Body of pancreas (tissue), 4 donors: Measurements from ENCODE around the gene SLC6A11. TPM values are rescaled to one million over a fixed set of nuclear protein-coding genes. Genes with fewer than 3 reads are reported as not detected.

Experiments used
- ATAC-seq: fragments of 150-250 bp; one replicate; pipeline ENCODE4 v1.9.1; 2016
- DNase-seq, 4 donors: peaks; one replicate each; pipeline ENCODE4 v3.0.0-alpha.2; 2019
- H3K27ac ChIP-seq, 4 donors: fragments of 200-600 bp; sonication (generic); 1 replicate in 3 of 4; 2 replicates in 1 of 4; pipeline versions ENCODE4 v1.5.1 to v1.6.1; 2016 to 2019; ENCODE audit warnings: mild to moderate bottlenecking in 1 of 4, mixed read lengths in 1 of 4, moderate library complexity in 1 of 4
- H3K27me3 ChIP-seq, 2 donors: fragments of 200-600 bp; sonication (generic); one replicate each; pipeline ENCODE4 v1.6.0; 2016; ENCODE audit warnings: mild to moderate bottlenecking in 1 of 2
- H3K36me3 ChIP-seq, 2 donors: fragments of 200-600 bp; sonication (generic); replicated peaks in 1 of 2; 2 replicates each; pipeline ENCODE4 v1.5.1; 2016; ENCODE audit warnings: low read depth in 2 of 2; ENCODE audit not compliant: insufficient read depth in 1 of 2
- H3K4me1 ChIP-seq: fragments of 200-600 bp; sonication (generic); one replicate; pipeline ENCODE4 v1.6.0; 2016
- H3K4me3 ChIP-seq, 2 donors: fragments of 200-600 bp; sonication (generic); 1 replicate in 1 of 2; 2 replicates in 1 of 2; pipeline ENCODE4 v1.5.1; 2016 to 2019
- H3K9me3 ChIP-seq, 3 donors: fragments of 200-600 bp; sonication (generic); 1 replicate in 2 of 3; 2 replicates in 1 of 3; pipeline ENCODE4 v1.5.1; 2016
- CTCF ChIP-seq, 7 experiments: fragments of 450-650 bp in 4 of 7; fragments of 200-600 bp in 3 of 7; sonication (generic) in 3 of 7; IDR thresholded peaks; one replicate each; pipeline ENCODE4 v1.5.1; 2016 to 2019; ENCODE audit warnings: antibody characterized with exemption in 7 of 7
- POLR2A ChIP-seq, 3 donors: fragments of 450-650 bp; IDR thresholded peaks; one replicate each; pipeline ENCODE4 v1.6.1; 2016; ENCODE audit warnings: antibody characterized with exemption in 3 of 3, mild to moderate bottlenecking in 2 of 3
- WGBS, 2 donors: methylation state at CpG; one replicate each; pipeline ENCODE4 v1.1.5; 2017; 5-methylcytosine and 5-hydroxymethylcytosine counted together
- intact Hi-C: fragments of 100-400 bp; cut with DNase I; formaldehyde crosslinking; loops from one replicate; pipeline ENCODE4 v1.15.1; 2023
- total RNA-seq, 2 donors: library from RNA; depleted of rRNA; stranded (reverse); fragments of >200 nt; gene quantifications; one replicate each; pipeline ENCODE4 v1.1.0, GENCODE V29; 2016

The SLC6A11 gene
- total RNA-seq, 2 donors from 2014 or later, result 0.52 TPM; not detected in 1

- no peak for DNase-seq
Measured at GRCh38 chr3:10870296-10870695, 54.3 kb downstream of the SLC6A11 start.

DNA sequence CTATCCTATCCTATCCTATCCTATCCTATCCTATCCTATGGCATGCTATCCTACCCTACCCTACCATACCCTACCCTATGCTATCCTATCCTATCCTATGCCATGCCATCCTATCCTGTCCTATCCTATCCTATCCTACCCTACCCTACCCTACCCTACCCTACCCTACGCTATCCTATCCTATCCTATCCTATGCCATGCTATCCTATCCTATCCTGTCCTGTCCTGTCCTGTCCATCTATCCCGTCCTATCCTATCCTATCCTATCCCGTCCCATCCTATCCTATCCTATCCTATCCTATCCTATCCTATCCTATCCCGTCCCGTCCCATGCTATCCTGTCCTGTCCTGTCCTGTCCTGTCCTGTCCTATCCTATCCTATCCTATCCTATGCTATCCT is 57.4 kb downstream of the SLC6A11 start:
- intact Hi-C loops, result no loop called here
- no peaks in the 10 kb centered on the region for H3K9me3 ChIP-seq
- no peaks in the 10 kb centered on the region for H3K36me3 ChIP-seq
- WGBS, 2 donors, result 63 to 70% methylated on average over 5 of the region's 5 CpGs
- H3K27me3 ChIP-seq, result no peaks in the 10 kb centered on the region
- ATAC-seq, result no peak
- TF ChIP-seq POLR2A (IDR thresholded peaks at IDR 0.05) (no peak), CTCF (IDR thresholded peaks at IDR 0.05) (no peak)
- no peak for DNase-seq
- H3K27ac ChIP-seq, result no peak overlapping the region
- no peak overlapping the region for H3K4me3 ChIP-seq
- H3K4me1 ChIP-seq, result no peaks in the 10 kb centered on the region

More at GRCh38 chr3:10870296-10870695, 54.3 kb downstream of the SLC6A11 start:
- H3K9me3 ChIP-seq, result no peaks in the 10 kb centered on the region
- no peak overlapping the region for H3K4me3 ChIP-seq
- intact Hi-C loops, result no loop called here
- no peaks in the 10 kb centered on the region for H3K27me3 ChIP-seq
- H3K36me3 ChIP-seq, result no peaks in the 10 kb centered on the region
- WGBS, 2 donors, result 87% methylated on average over 1 of the region's 1 CpG
- no peak overlapping the region for H3K27ac ChIP-seq
- no peak for ATAC-seq
- no peak for TF ChIP-seq CTCF (IDR thresholded peaks at IDR 0.05)
- TF ChIP-seq POLR2A (IDR thresholded peaks at IDR 0.05), result no peak
- H3K4me1 ChIP-seq, result no peaks in the 10 kb centered on the region

- Histone ChIP-seq H3K27ac (no peak overlapping the region), H3K9me3 (no peaks in the 10 kb centered on the region), H3K4me3 (no peak overlapping the region), H3K4me1 (no peaks in the 10 kb centered on the region), H3K36me3 (no peaks in the 10 kb centered on the region), H3K27me3 (no peaks in the 10 kb centered on the region)
- DNase-seq (no peak), ATAC-seq (no peak)
- TF ChIP-seq CTCF (IDR thresholded peaks at IDR 0.05) (no peak), POLR2A (IDR thresholded peaks at IDR 0.05) (no peak)
- intact Hi-C loops, result no loop called here
- WGBS, 2 donors, result 49 to 58% methylated on average over 3 of the region's 3 CpGs
Measured at GRCh38 chr3:10875914-10876313, 59.9 kb downstream of the SLC6A11 start.

DNA sequence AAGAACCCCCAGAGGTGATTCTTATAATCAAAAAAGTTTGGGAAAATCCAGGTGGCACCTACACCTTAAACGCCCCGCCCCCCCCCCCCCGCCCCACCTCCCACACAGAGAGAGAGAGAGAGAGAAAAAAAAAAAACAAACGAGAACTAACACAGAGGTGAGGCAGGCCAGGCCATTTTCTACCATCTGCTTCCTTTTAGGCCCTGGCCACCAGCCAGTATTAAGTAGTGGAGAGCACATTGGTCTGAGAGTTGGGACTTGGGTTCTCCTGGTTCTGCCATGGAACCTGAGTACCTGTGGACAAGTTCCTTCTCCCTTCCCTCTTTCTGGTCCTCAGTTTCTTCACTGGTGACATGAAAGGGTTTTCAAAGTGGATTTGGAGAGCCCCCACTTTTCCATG is 60.6 kb downstream of the SLC6A11 start:
- Histone ChIP-seq H3K36me3 (no peaks in the 10 kb centered on the region), H3K9me3 (no peaks in the 10 kb centered on the region), H3K27me3 (no peaks in the 10 kb centered on the region), H3K4me3 (no peak overlapping the region), H3K27ac (no peak overlapping the region), H3K4me1 (no peaks in the 10 kb centered on the region)
- ATAC-seq (no peak), DNase-seq (peak in 1 of 4 donors; percentile 10)
- TF ChIP-seq CTCF (IDR thresholded peaks at IDR 0.05), result no peak
- TF ChIP-seq POLR2A (IDR thresholded peaks at IDR 0.05), result no peak
- WGBS, 2 donors, result 31 to 32% methylated on average over 4 of the region's 4 CpGs
- intact Hi-C loops, result no loop called here

GRCh38 chr3:10882851-10883250 is 66.8 kb downstream of the SLC6A11 start:
- ATAC-seq (no peak), DNase-seq (no peak)
- Histone ChIP-seq H3K36me3 (no peaks in the 10 kb centered on the region), H3K27me3 (no peaks in the 10 kb centered on the region), H3K4me1 (no peaks in the 10 kb centered on the region), H3K4me3 (no peak overlapping the region), H3K9me3 (no peaks in the 10 kb centered on the region), H3K27ac (no peak overlapping the region)
- WGBS, 2 donors, result 49 to 52% methylated on average over 10 to 14 of the region's 14 CpGs
- no peak for TF ChIP-seq CTCF (IDR thresholded peaks at IDR 0.05)
- TF ChIP-seq POLR2A (IDR thresholded peaks at IDR 0.05), result no peak
- intact Hi-C loops, result loop anchor here (10.0 kb wide), 1 partner anchor 118 kb away; no protein-coding TSS in a partner anchor
